IMR-90 (cell line): Measurements from ENCODE around the gene USP40. TPM values are rescaled to one million over a fixed set of nuclear protein-coding genes. Genes with fewer than 3 reads are reported as not detected.

Source experiments
- ATAC-seq: fragments of 200-7000 bp; cut with Tn5 transposase; 2 replicates; pipeline ENCODE4 v1.9.1; 2020; ENCODE audit warnings: low read depth, mild to moderate bottlenecking, moderate library complexity
- BruUV-seq: library from RNA; stranded (reverse); fragments of 400-500 nt; replicated peaks from 2 replicates; lab custom pipeline; 2021; lab: Mats Ljungman, UMichigan
- CTCF ChIA-PET: fragments of 300-600 bp; formaldehyde crosslinking; extraction: SDS; loops from one replicate; lab custom pipeline; 2021; ENCODE audit warnings: antibody characterized with exemption; lab: Yijun Ruan, JAX
- POLR2A ChIA-PET: fragments of 300-600 bp; sonication (Branson Sonifier 250); formaldehyde crosslinking; loops from one replicate; lab custom pipeline; 2022; ENCODE audit warnings: antibody characterized with exemption; ENCODE audit not compliant: unreplicated experiment; lab: Charles Lee
- DNase-seq: peaks from one replicate; pipeline ENCODE4 v3.0.0; 2013
- H2AFZ ChIP-seq: replicated peaks from 2 replicates; pipeline ENCODE3; 2013; ENCODE audit warnings: low read length, mild to moderate bottlenecking; ENCODE audit not compliant: poor library complexity
- H2AK5ac ChIP-seq: 2 replicates; pipeline ENCODE4 v1.6.1; 2013; ENCODE audit warnings: low read depth, low read length, inconsistent platforms
- H2AK9ac ChIP-seq: replicated peaks from 2 replicates; pipeline ENCODE3; 2013; ENCODE audit warnings: mild to moderate bottlenecking, low read depth, low read length, moderate library complexity; ENCODE audit not compliant: poor library complexity
- H2BK120ac ChIP-seq: 2 replicates; pipeline ENCODE4 v1.6.1; 2013; ENCODE audit warnings: low read depth, low read length, inconsistent platforms
- H2BK15ac ChIP-seq: 3 replicates; pipeline ENCODE4 v1.6.1; 2013; ENCODE audit warnings: low read depth, low read length, inconsistent platforms
- H2BK20ac ChIP-seq: 2 replicates; pipeline ENCODE4 v1.6.1; 2013; ENCODE audit warnings: low read depth, mild to moderate bottlenecking, inconsistent platforms, low read length, moderate library complexity
- H2BK5ac ChIP-seq: 2 replicates; pipeline ENCODE4 v1.6.1; 2013; ENCODE audit warnings: mild to moderate bottlenecking, low read depth, low read length, inconsistent platforms; ENCODE audit not compliant: poor library complexity, severe bottlenecking
- H3K14ac ChIP-seq: replicated peaks from 2 replicates; pipeline ENCODE4 v1.6.1; 2013; ENCODE audit warnings: low read depth, low read length, inconsistent platforms
- H3K18ac ChIP-seq: 2 replicates; pipeline ENCODE4 v1.6.1; 2013; ENCODE audit warnings: low read depth, low read length, control low read depth
- H3K23ac ChIP-seq: 2 replicates; pipeline ENCODE4 v1.6.1; 2013; ENCODE audit warnings: low read depth, low read length, inconsistent platforms
- H3K27ac ChIP-seq: 2 replicates; pipeline ENCODE4 v1.5.1; 2013; ENCODE audit warnings: mild to moderate bottlenecking, control low read depth, low read length; ENCODE audit not compliant: insufficient read depth
- H3K27me3 ChIP-seq: 2 replicates; pipeline ENCODE4 v1.6.1; 2013; ENCODE audit warnings: low read length; ENCODE audit not compliant: control insufficient read depth, insufficient read depth
- H3K36me3 ChIP-seq: 2 replicates; pipeline ENCODE4 v1.6.1; 2013; ENCODE audit warnings: low read length, mixed read lengths; ENCODE audit not compliant: control insufficient read depth, insufficient read depth
- H3K4ac ChIP-seq: 2 replicates; pipeline ENCODE4 v1.6.1; 2013; ENCODE audit warnings: low read depth, low read length, inconsistent platforms
- H3K4me1 ChIP-seq: 2 replicates; pipeline ENCODE4 v1.6.1; 2013; ENCODE audit warnings: low read length, mixed read lengths; ENCODE audit not compliant: control insufficient read depth, insufficient read depth
- H3K4me2 ChIP-seq: 2 replicates; pipeline ENCODE4 v1.6.1; 2013; ENCODE audit warnings: low read depth, mild to moderate bottlenecking, control low read depth, low read length, moderate library complexity
- H3K4me3 ChIP-seq: 2 replicates; pipeline ENCODE4 v1.5.1; 2013; ENCODE audit warnings: low read depth, mild to moderate bottlenecking, control low read depth, low read length, moderate library complexity; ENCODE audit not compliant: insufficient read depth
- H3K56ac ChIP-seq: 2 replicates; pipeline ENCODE4 v1.6.1; 2013; ENCODE audit warnings: low read length, inconsistent platforms; ENCODE audit not compliant: insufficient read depth; ENCODE audit errors: extremely low read depth
- H3K79me1 ChIP-seq, 2 experiments: 2 replicates each; pipeline ENCODE4 v1.6.1; 2013; ENCODE audit warnings: low read length in 2 of 2, inconsistent platforms in 1 of 2, low read depth in 1 of 2
- H3K9ac ChIP-seq: 2 replicates; pipeline ENCODE4 v1.6.1; 2013; ENCODE audit warnings: low read depth, low read length, control low read depth
- H3K9me1 ChIP-seq: 2 replicates; pipeline ENCODE4 v1.6.1; 2013; ENCODE audit warnings: low read length, inconsistent platforms; ENCODE audit not compliant: insufficient read depth
- H3K9me3 ChIP-seq: 2 replicates; pipeline ENCODE4 v1.6.1; 2013; ENCODE audit warnings: low read length; ENCODE audit not compliant: control insufficient read depth, insufficient read depth
- H4K20me1 ChIP-seq: 2 replicates; pipeline ENCODE4 v1.6.1; 2013; ENCODE audit warnings: low read length, inconsistent platforms; ENCODE audit not compliant: insufficient read depth
- H4K5ac ChIP-seq: 2 replicates; pipeline ENCODE4 v1.6.1; 2013; ENCODE audit warnings: mild to moderate bottlenecking, low read depth, low read length, control low read depth
- H4K8ac ChIP-seq, 2 experiments: 2 replicates each; pipeline ENCODE4 v1.6.1; 2013; ENCODE audit warnings: low read depth in 2 of 2, low read length in 2 of 2, control low read depth in 1 of 2, inconsistent platforms in 1 of 2
- H4K91ac ChIP-seq: 2 replicates; pipeline ENCODE4 v1.6.1; 2013; ENCODE audit warnings: low read depth, low read length, inconsistent platforms; ENCODE audit not compliant: insufficient read depth
- CTCF ChIP-seq: conservative IDR thresholded peaks from 2 replicates; pipeline ENCODE4 v1.5.1; 2012; ENCODE audit warnings: mild to moderate bottlenecking, low read depth, low read length, improper control_type of control experiment
- MAZ ChIP-seq: IDR thresholded peaks from 2 replicates; pipeline ENCODE4 v1.6.1; 2012; ENCODE audit warnings: low read depth, mild to moderate bottlenecking, low read length, improper control_type of control experiment, moderate library complexity, borderline replicate concordance
- MXI1 ChIP-seq: IDR thresholded peaks from 2 replicates; pipeline ENCODE4 v1.6.1; 2012; ENCODE audit warnings: low read depth, mild to moderate bottlenecking, low read length, moderate library complexity, borderline replicate concordance
- RCOR1 ChIP-seq: IDR thresholded peaks from 2 replicates; pipeline ENCODE4 v1.6.1; 2012; ENCODE audit warnings: mild to moderate bottlenecking, low read length, improper control_type of control experiment; ENCODE audit not compliant: insufficient replicate concordance
- RFX5 ChIP-seq: IDR thresholded peaks from 2 replicates; pipeline ENCODE4 v1.8.0; 2012; ENCODE audit warnings: low read depth, mild to moderate bottlenecking, low read length, moderate library complexity
- SMC3 ChIP-seq: fragments of 150-350 bp; IDR thresholded peaks from 2 replicates; pipeline ENCODE4 v1.6.1; 2016; ENCODE audit warnings: low read depth, mild to moderate bottlenecking, antibody characterized with exemption, low read length, moderate library complexity
- WGBS, 2 experiments: methylation state at CpG; one replicate each; pipeline versions ENCODE4 v1.1.5 to v1.1.7; 2013; ENCODE audit warnings: missing lambda C conversion rate in 2 of 2; ENCODE audit not compliant: insufficient read length in 1 of 2; ENCODE audit errors: extremely low coverage in 2 of 2; 5-methylcytosine and 5-hydroxymethylcytosine counted together
- dilution Hi-C: fragments of 300-500 bp; cut with HindIII; formaldehyde crosslinking; loops from one replicate; pipeline ENCODE4 v1.14.3; 2018; ENCODE audit warnings: low sequenced_read_pairs; ENCODE audit not compliant: unreplicated experiment
- in situ Hi-C: fragments of 300-500 bp; cut with MboI; formaldehyde crosslinking; loops from 3 replicates; pipeline ENCODE4 v1.14.3; 2019; ENCODE audit warnings: low sequenced_read_pairs, inconsistent platforms, mixed read lengths
- intact Hi-C: fragments of 100-400 bp; cut with micrococcal nuclease; formaldehyde crosslinking; loops from 2 replicates; pipeline ENCODE4 v1.10.0; 2022
- polyA plus RNA-seq, 3 experiments: library from polyadenylated mRNA; depleted of rRNA; stranded (reverse); fragments of >200 nt; gene quantifications; 2 replicates each; pipeline ENCODE4 v1.2.3, GENCODE V29; 2012; ENCODE audit warnings: low replicate concordance in 1 of 3
- total RNA-seq: library from RNA; depleted of rRNA; stranded (reverse); fragments of >200 nt; gene quantifications from 2 replicates; pipeline ENCODE4 v1.2.3, GENCODE V29; 2012

USP40 gene
- total and polyA plus RNA-seq, 2 of the 4 experiments (the other 2 are of a cell fraction): 30.1 to 30.8 TPM

DNA sequence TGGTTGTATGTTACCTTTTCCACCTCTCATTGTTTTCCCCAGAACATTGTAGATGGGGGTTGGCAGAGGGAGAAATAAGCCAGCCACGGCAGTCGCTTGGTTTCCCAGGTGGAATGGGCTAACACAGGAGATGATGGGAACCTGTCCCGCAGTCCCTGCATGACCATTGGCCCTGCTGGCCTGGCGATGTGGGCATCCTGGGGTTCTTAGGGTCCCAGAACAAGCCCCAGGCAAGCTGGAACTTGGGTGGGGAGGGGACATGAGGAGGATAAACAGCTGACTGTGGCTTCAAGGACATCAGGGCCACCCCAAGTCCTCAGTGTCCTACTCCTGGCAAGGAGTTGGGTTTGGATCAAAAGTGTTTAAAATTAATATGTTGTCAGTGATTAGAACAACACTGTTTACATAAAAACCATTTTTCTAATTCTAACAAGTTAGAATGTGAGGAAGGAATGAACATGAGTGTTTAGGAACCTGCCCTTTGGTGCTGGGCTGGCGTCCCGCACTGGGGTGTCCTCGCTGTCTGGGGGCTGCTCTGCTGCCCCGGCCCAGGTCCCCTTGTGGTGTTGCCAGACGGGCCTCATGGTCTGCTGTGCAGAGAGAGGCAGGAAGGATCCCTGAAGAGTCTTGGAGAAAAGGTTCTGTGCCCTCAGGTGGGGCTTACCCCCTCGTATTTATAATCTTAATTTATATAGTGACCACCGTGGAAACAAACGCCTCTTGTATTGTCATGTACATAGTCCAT lies 95.1 kb downstream of the USP40 start:
- no peak overlapping the region for H2BK20ac ChIP-seq
- dilution Hi-C loops (no loop called here), in situ Hi-C loops (loop anchor here (25.0 kb wide), 1 partner anchor 366 kb away; no protein-coding TSS in a partner anchor), intact Hi-C loops (no loop called here)
- H3K4ac ChIP-seq: no peak overlapping the region
- H3K79me1 ChIP-seq: no peaks in the 10 kb centered on the region; a peak in 1 of 4 replicates
- H2AK9ac ChIP-seq: no peak overlapping the region
- no peak overlapping the region for H3K4me2 ChIP-seq
- no peak overlapping the region for H3K18ac ChIP-seq
- H3K36me3 ChIP-seq: peaks cover 36% of the 10 kb centered on the region
- no peak overlapping the region for H3K4me3 ChIP-seq
- H2BK5ac ChIP-seq: no peak overlapping the region
- H3K4me1 ChIP-seq: peaks cover 5% of the 10 kb centered on the region
- H3K9me3 ChIP-seq: no peaks in the 10 kb centered on the region
- no peak overlapping the region for H2BK15ac ChIP-seq
- H3K9ac ChIP-seq: no peak overlapping the region
- H3K27ac ChIP-seq: no peak overlapping the region
- no peak for TF ChIP-seq MXI1
- no peak for TF ChIP-seq MAZ
- TF ChIP-seq CTCF: no peak
- TF ChIP-seq RCOR1: no peak
- no peak for TF ChIP-seq RFX5
- TF ChIP-seq SMC3: no peak
- WGBS, 2 experiments: no CpG with 5 or more reads among the region's 12 CpGs
- no peak for DNase-seq
- ChIA-PET POLR2A (no interaction called here), CTCF (no interaction called here)
- no peak overlapping the region for H2AK5ac ChIP-seq
- peaks cover 2% of the 10 kb centered on the region; the same call in 1 of the 2 replicates for H3K9me1 ChIP-seq
- H3K23ac ChIP-seq: no peak overlapping the region
- ATAC-seq: no peak
- no peaks in the 10 kb centered on the region for H4K20me1 ChIP-seq
- BruUV-seq: no TSS peak
- no peak overlapping the region for H3K56ac ChIP-seq
- no peak overlapping the region for H2BK120ac ChIP-seq
- H4K91ac ChIP-seq: no peak overlapping the region
- no peak overlapping the region for H3K14ac ChIP-seq
- no peaks in the 10 kb centered on the region for H3K27me3 ChIP-seq
- H4K5ac ChIP-seq: no peak overlapping the region
- H4K8ac ChIP-seq: no peak overlapping the region
- no peak overlapping the region for H2AFZ ChIP-seq
